GM21529 (cell line): ENCODE measurements around the gene TMEM248.
"Not testable (repeated sequence)": the region's sequence is repeated elsewhere in the genome, so short reads cannot be mapped to it uniquely, and the experiment has no call there.

Experiments
- ATAC-seq: cut with Tn5 transposase; IDR thresholded peaks from one replicate; pipeline ENCODE4 v1.9.1; 2021; ENCODE audit not compliant: unreplicated experiment

TMEM248 gene

GRCh38 chr7:66920769-66921395 is at the start of gene TMEM248:
Gene TMEM248 (plus strand): TSS chr7:66921225. CDS start chr7:66941866, 20,641 bp downstream.
- ATAC-seq = peak; percentile 84

GRCh38 chr7:66873476-66873875 is 47.5 kb upstream of the TMEM248 start:
- no peak for ATAC-seq

GRCh38 chr7:66877577-66878300 is 43.3 kb upstream of the TMEM248 start:
- peak; percentile 95 for ATAC-seq

GRCh38 chr7:66878301-66878685 is 42.7 kb upstream of the TMEM248 start:
- ATAC-seq = not testable (repeated sequence)

GRCh38 chr7:66880053-66880452 is 41.0 kb upstream of the TMEM248 start:
- ATAC-seq = no peak

GRCh38 chr7:66880577-66880976 is 40.4 kb upstream of the TMEM248 start:
- not testable (repeated sequence) for ATAC-seq

GRCh38 chr7:66883716-66884115 is 37.3 kb upstream of the TMEM248 start:
- no peak for ATAC-seq

- ATAC-seq = not testable (repeated sequence)
Measured at GRCh38 chr7:66884556-66884955, 36.5 kb upstream of the TMEM248 start.

GRCh38 chr7:66886152-66886551 is 34.9 kb upstream of the TMEM248 start:
- peak; percentile 88 for ATAC-seq

- ATAC-seq = not testable (repeated sequence)
Measured at GRCh38 chr7:66888223-66888622, 32.8 kb upstream of the TMEM248 start.

- no peak for ATAC-seq
Measured at GRCh38 chr7:66894463-66895080, 26.5 kb upstream of the TMEM248 start.

- ATAC-seq = no peak
Measured at GRCh38 chr7:66896441-66896840, 24.6 kb upstream of the TMEM248 start.

- no peak for ATAC-seq
Measured at GRCh38 chr7:66899552-66900280, 21.3 kb upstream of the TMEM248 start.

- no peak for ATAC-seq
Measured at GRCh38 chr7:66901941-66902843, 18.8 kb upstream of the TMEM248 start.

GRCh38 chr7:66902844-66903180 is 18.2 kb upstream of the TMEM248 start:
- no peak for ATAC-seq

GRCh38 chr7:66903360-66904062 is 17.5 kb upstream of the TMEM248 start:
- no peak for ATAC-seq

GRCh38 chr7:66904063-66904593 is 16.9 kb upstream of the TMEM248 start:
- no peak for ATAC-seq

GRCh38 chr7:66905278-66905677 is 15.7 kb upstream of the TMEM248 start:
- no peak for ATAC-seq

GRCh38 chr7:66905689-66906088 is 15.3 kb upstream of the TMEM248 start:
- no peak for ATAC-seq

- no peak for ATAC-seq
Measured at GRCh38 chr7:66907731-66908130, 13.3 kb upstream of the TMEM248 start.
